Neural crest cell (in vitro differentiated cells): ENCODE results near the gene GPANK1. TPM values are rescaled to one million over a fixed set of nuclear protein-coding genes. Genes with fewer than 3 reads are reported as not detected.

ENCODE experiments used
- DNase-seq: peaks from one replicate; pipeline ENCODE4 v3.0.0; 2021; ENCODE audit warnings: low read depth, mixed read lengths, low spot score
- H3K27ac Mint-ChIP-seq: one replicate; pipeline ENCODE4 v1.8.0; 2021; ENCODE audit warnings: mild to moderate bottlenecking, mixed read lengths; ENCODE audit not compliant: unreplicated experiment
- H3K27me3 Mint-ChIP-seq: 2 replicates; pipeline ENCODE4 v1.8.0; 2021; ENCODE audit warnings: low read depth, mild to moderate bottlenecking, mixed read lengths
- H3K36me3 Mint-ChIP-seq: 2 replicates; pipeline ENCODE4 v1.8.0; 2021; ENCODE audit warnings: low read depth, mild to moderate bottlenecking, mixed read lengths
- H3K4me1 Mint-ChIP-seq: 2 replicates; pipeline ENCODE4 v1.8.0; 2021; ENCODE audit warnings: mixed read lengths
- H3K4me3 Mint-ChIP-seq: one replicate; pipeline ENCODE4 v1.8.0; 2021; ENCODE audit warnings: mild to moderate bottlenecking, mixed read lengths
- H3K9me3 Mint-ChIP-seq: 2 replicates; pipeline ENCODE4 v1.8.0; 2021; ENCODE audit warnings: mixed read lengths
- total RNA-seq: library from RNA; stranded (reverse); gene quantifications from 2 replicates; pipeline ENCODE4 v1.2.1, GENCODE V29; 2021
- TF ChIP-seq, protein P1 (sequence below): fragments of 200-600 bp; sonication (generic); conservative IDR thresholded peaks from 2 replicates; pipeline ENCODE4 v1.5.0; 2021; ENCODE audit warnings: antibody characterized with exemption, mild to moderate bottlenecking

GPANK1 gene
- total RNA-seq, 1 donor from 2014 or later: 16.8 TPM

DNA sequence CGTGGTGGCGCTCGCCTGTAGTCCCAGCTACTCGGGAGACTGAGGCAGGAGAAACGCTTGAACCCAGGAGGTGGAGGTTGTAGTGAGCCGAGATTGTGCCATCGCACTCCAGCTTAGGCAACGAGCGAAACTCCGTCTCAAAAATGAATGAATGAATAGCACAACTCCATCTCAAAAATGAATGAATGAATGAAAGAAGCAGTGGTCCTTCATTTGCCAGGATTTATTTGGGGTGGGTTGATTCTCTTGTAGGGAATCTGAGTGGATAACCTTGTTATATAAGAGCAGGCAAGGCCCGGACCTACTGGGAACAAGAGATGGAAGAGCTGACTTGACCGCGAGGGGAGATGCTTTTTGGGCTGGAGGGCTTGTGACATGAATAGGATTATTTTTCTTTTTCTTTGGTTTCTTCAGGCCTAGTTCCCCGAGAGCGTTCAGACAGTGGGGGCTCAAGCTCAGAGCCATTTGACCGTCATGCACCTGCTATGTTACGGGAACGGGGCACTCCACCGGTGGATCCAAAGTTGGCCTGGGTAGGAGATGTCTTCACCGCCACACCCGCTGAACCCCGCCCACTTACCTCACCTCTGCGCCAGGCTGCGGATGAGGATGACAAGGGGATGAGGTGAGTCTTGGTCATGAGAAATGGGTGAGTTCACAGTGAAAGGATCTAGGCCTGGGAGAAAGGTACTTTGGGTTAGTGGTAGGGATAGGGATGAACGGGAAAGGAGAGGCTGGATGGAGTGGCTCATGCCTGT is 34.4 kb downstream of the GPANK1 start:
- peaks cover 4% of the 10 kb centered on the region for H3K4me1 Mint-ChIP-seq
- no peaks in the 10 kb centered on the region for H3K9me3 Mint-ChIP-seq
- peak overlapping the region; percentile 6 for H3K27ac Mint-ChIP-seq
- no peaks in the 10 kb centered on the region for H3K27me3 Mint-ChIP-seq
- DNase-seq: no peak
- H3K4me3 Mint-ChIP-seq: peak overlapping the region; percentile 38
- TF ChIP-seq, protein P1, sequence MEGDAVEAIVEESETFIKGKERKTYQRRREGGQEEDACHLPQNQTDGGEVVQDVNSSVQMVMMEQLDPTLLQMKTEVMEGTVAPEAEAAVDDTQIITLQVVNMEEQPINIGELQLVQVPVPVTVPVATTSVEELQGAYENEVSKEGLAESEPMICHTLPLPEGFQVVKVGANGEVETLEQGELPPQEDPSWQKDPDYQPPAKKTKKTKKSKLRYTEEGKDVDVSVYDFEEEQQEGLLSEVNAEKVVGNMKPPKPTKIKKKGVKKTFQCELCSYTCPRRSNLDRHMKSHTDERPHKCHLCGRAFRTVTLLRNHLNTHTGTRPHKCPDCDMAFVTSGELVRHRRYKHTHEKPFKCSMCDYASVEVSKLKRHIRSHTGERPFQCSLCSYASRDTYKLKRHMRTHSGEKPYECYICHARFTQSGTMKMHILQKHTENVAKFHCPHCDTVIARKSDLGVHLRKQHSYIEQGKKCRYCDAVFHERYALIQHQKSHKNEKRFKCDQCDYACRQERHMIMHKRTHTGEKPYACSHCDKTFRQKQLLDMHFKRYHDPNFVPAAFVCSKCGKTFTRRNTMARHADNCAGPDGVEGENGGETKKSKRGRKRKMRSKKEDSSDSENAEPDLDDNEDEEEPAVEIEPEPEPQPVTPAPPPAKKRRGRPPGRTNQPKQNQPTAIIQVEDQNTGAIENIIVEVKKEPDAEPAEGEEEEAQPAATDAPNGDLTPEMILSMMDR: no peak
- H3K36me3 Mint-ChIP-seq: peaks cover 50% of the 10 kb centered on the region

DNA sequence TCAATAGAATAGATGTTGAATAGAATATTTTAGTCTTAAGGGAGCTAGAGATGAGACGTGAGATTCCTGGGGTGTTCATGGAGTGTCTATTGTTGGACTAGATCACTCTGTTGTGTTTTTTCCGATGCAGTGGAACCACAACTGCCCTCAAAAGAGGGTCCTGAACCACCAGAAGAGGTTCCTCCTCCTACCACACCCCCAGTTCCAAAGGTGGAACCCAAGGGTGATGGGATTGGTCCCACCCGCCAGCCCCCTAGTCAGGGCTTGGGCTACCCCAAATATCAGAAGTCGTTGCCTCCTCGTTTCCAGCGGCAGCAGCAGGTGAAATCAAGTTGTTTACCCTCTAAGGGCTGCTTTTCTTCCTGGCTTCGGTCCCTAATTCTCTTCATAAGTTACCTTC is 35.8 kb downstream of the GPANK1 start:
- no peaks in the 10 kb centered on the region for H3K9me3 Mint-ChIP-seq
- H3K4me3 Mint-ChIP-seq: peak overlapping the region; percentile 21
- peaks cover 46% of the 10 kb centered on the region for H3K36me3 Mint-ChIP-seq
- DNase-seq: no peak
- no peak overlapping the region for H3K27ac Mint-ChIP-seq
- peaks cover 3% of the 10 kb centered on the region for H3K4me1 Mint-ChIP-seq
- TF ChIP-seq, protein P1: no peak
- no peaks in the 10 kb centered on the region for H3K27me3 Mint-ChIP-seq

DNA sequence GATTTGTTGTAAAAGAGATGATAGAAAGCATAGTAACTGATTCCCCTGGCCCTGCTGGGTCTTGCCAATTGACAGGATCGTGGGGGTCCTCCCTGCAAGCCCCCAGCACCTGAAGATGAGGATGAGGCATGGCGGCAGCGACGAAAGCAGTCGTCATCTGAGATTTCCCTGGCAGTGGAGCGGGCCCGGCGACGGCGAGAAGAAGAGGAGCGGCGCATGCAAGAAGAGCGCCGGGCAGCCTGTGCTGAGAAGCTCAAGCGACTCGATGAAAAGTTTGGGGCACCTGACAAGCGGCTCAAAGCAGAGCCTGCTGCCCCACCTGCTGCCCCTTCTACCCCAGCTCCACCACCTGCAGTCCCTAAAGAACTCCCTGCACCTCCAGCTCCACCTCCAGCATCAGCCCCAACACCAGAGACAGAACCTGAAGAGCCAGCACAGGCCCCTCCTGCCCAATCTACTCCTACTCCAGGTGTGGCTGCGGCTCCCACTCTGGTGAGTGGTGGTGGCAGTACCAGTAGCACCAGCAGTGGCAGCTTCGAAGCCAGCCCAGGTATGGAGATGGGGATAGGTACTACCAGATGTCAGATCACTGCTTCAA is 37.0 kb downstream of the GPANK1 start:
- H3K4me3 Mint-ChIP-seq: peak overlapping the region; percentile 61
- no peak for DNase-seq
- H3K27ac Mint-ChIP-seq: no peak overlapping the region
- peaks cover 50% of the 10 kb centered on the region for H3K36me3 Mint-ChIP-seq
- H3K4me1 Mint-ChIP-seq: peaks cover 6% of the 10 kb centered on the region
- H3K9me3 Mint-ChIP-seq: no peaks in the 10 kb centered on the region
- TF ChIP-seq, protein P1: no peak
- no peaks in the 10 kb centered on the region for H3K27me3 Mint-ChIP-seq

DNA sequence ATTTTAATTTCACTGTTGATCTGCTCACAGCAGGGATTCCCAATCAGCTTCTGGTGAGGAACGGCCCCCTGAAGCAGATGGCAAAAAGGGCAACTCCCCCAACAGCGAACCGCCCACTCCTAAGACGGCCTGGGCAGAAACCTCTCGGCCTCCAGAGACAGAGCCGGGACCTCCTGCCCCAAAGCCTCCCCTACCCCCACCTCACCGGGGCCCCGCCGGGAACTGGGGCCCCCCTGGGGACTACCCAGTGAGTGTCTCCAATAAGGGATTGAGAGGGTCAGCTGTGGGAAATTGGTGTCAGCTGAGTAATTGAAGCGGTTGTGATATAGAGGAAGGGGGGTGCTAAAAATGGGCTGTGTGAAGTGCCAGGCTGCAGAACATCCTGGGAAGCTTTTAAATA is 37.8 kb downstream of the GPANK1 start:
- peaks cover 14% of the 10 kb centered on the region for H3K4me1 Mint-ChIP-seq
- H3K9me3 Mint-ChIP-seq: no peaks in the 10 kb centered on the region
- no peak for DNase-seq
- peaks cover 55% of the 10 kb centered on the region for H3K36me3 Mint-ChIP-seq
- TF ChIP-seq, protein P1: no peak
- H3K4me3 Mint-ChIP-seq: peak overlapping the region; percentile 56
- no peak overlapping the region for H3K27ac Mint-ChIP-seq
- H3K27me3 Mint-ChIP-seq: no peaks in the 10 kb centered on the region

DNA sequence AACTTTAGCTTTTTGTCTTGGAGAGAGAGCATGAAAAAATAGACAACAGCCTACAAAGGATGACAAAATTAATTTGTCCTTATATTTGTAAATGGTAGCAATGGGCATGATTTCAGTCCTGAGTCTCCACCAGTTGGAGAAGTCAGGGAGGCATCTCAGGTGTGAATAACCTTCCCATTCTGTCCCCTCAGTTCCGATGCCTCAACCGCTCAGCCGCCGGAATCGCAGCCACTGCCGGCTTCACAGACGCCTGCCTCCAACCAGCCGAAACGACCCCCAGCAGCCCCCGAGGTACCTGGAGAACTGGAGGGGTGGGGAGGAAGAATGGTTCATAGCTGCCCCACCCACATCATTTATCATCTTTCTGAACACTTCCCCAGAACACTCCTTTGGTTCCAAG is 40.7 kb downstream of the GPANK1 start:
- DNase-seq: no peak
- H3K27ac Mint-ChIP-seq: no peak overlapping the region

More for the DNA sequence above, 40.7 kb downstream of the GPANK1 start:
- Mint-ChIP-seq H3K27me3 (no peaks in the 10 kb centered on the region), H3K4me3 (peak overlapping the region; percentile 72), H3K36me3 (peaks cover 46% of the 10 kb centered on the region), H3K9me3 (no peaks in the 10 kb centered on the region), H3K4me1 (peaks cover 31% of the 10 kb centered on the region)
- TF ChIP-seq, protein P1: no peak
